ENCODE measurements around the gene KRT79.

DNA sequence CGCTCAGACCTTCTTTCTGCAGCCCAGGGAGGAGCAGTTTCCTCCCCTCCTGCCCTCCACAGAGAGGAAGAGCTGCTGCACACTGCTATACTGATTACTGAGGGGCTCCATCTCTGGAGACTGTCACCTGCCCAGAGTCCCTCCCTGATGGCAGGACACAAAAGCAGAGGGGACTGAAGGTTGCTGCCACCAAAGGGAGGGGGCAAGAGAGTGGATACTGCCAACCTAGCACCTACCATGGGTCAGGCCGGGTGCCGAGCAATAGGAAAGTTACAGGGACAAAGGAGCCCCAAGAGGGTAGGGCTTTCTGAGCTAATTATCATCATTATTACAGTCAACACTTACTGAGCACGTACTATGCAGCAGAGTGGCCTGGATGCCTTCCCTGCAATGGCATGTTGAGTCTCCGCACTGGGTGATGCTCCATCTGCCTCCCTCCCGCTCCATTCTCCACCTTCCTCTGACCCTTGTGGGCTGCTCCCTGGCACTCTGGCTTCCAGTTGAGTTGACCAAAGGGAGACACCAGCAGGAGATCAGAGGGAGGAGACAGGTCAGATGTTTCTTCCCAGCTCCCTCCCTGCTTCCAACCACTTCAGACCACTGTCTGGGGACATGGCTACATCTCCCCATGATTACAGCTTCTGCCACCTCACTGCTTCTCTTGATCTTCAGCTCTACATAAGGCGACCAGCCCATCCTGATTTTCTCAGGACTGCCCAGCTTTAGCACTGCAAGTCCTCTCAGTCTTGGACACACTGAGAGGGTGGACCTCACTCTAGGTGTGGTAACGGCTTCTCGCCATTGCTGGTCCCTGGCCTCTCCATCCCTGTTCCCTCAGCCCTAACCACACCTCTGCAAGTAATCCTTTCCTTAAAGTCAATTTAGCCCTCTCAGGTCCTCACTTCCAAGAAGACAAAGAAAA lies 2.6 kb upstream of the KRT79 start:
- TF ChIP-seq POLR2AphosphoS5 (IDR thresholded peaks at IDR 0.05; ENCODE audit: low read depth, low read length) (no peak), TAF1 (IDR thresholded peaks at IDR 0.05; ENCODE audit: borderline replicate concordance, insufficient read depth, low read length) (no peak), SIN3A (IDR thresholded peaks at IDR 0.05; ENCODE audit: borderline replicate concordance, insufficient read depth, low read length) (no peak)
- TF ChIP-seq, protein P1, sequence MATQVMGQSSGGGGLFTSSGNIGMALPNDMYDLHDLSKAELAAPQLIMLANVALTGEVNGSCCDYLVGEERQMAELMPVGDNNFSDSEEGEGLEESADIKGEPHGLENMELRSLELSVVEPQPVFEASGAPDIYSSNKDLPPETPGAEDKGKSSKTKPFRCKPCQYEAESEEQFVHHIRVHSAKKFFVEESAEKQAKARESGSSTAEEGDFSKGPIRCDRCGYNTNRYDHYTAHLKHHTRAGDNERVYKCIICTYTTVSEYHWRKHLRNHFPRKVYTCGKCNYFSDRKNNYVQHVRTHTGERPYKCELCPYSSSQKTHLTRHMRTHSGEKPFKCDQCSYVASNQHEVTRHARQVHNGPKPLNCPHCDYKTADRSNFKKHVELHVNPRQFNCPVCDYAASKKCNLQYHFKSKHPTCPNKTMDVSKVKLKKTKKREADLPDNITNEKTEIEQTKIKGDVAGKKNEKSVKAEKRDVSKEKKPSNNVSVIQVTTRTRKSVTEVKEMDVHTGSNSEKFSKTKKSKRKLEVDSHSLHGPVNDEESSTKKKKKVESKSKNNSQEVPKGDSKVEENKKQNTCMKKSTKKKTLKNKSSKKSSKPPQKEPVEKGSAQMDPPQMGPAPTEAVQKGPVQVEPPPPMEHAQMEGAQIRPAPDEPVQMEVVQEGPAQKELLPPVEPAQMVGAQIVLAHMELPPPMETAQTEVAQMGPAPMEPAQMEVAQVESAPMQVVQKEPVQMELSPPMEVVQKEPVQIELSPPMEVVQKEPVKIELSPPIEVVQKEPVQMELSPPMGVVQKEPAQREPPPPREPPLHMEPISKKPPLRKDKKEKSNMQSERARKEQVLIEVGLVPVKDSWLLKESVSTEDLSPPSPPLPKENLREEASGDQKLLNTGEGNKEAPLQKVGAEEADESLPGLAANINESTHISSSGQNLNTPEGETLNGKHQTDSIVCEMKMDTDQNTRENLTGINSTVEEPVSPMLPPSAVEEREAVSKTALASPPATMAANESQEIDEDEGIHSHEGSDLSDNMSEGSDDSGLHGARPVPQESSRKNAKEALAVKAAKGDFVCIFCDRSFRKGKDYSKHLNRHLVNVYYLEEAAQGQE (IDR thresholded peaks at IDR 0.05; ENCODE audit: insufficient read depth in 1 of 2, low read depth in 2 of 2, low read length in 2 of 2), result no peak

All from PFSK-1 (cell line).